ENCODE data around the gene TMEM170B.

DNA sequence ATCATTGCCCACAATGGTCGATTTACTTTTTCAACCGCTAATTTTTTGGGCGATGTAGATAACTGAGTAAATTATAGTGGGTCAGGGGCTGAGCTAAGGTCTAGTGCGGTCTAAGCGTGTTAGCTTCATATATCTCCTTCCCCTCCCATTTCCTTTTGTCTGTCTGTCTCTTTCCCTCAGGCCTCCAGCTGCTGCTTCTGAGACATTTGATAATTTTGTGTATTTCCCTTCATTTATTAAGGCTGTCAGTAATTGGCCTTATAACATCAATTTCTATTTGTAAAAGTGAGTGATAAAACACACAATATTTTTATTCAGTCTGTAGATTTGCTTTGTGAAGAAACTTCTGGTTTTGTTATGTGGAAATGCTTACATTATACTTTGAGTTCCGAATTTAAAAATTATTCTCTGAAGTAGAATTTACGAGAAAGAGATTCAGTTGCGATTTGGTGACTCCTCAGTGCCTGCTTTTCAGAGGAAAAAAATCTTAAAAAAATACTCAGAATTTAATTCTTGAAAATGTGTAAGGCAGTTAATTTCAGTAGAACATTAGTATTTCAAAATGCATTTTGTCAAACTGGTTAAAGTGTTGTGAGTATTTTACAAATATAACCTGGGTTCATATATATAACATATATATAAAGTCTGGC is 1.4 kb downstream of the TMEM170B start:
- no peak for TF ChIP-seq POLR2A (IDR thresholded peaks at IDR 0.05)
- TF ChIP-seq, protein P1, sequence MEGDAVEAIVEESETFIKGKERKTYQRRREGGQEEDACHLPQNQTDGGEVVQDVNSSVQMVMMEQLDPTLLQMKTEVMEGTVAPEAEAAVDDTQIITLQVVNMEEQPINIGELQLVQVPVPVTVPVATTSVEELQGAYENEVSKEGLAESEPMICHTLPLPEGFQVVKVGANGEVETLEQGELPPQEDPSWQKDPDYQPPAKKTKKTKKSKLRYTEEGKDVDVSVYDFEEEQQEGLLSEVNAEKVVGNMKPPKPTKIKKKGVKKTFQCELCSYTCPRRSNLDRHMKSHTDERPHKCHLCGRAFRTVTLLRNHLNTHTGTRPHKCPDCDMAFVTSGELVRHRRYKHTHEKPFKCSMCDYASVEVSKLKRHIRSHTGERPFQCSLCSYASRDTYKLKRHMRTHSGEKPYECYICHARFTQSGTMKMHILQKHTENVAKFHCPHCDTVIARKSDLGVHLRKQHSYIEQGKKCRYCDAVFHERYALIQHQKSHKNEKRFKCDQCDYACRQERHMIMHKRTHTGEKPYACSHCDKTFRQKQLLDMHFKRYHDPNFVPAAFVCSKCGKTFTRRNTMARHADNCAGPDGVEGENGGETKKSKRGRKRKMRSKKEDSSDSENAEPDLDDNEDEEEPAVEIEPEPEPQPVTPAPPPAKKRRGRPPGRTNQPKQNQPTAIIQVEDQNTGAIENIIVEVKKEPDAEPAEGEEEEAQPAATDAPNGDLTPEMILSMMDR (IDR thresholded peaks at IDR 0.05) = no peak
- TF ChIP-seq POLR2AphosphoS5 (IDR thresholded peaks at IDR 0.05; ENCODE audit: insufficient read depth in 1 of 2, low read depth in 1 of 2) = no peak

Measured in vagina (tissue), 2 donors.